ENCODE measurements around the gene MIB2. TPM values are rescaled to one million over a fixed set of nuclear protein-coding genes. Genes with fewer than 3 reads are reported as not detected.

MIB2 gene
- total RNA-seq, 4 donors from 2014 or later = 33.6 to 99.9 (median 74.6) TPM

DNA sequence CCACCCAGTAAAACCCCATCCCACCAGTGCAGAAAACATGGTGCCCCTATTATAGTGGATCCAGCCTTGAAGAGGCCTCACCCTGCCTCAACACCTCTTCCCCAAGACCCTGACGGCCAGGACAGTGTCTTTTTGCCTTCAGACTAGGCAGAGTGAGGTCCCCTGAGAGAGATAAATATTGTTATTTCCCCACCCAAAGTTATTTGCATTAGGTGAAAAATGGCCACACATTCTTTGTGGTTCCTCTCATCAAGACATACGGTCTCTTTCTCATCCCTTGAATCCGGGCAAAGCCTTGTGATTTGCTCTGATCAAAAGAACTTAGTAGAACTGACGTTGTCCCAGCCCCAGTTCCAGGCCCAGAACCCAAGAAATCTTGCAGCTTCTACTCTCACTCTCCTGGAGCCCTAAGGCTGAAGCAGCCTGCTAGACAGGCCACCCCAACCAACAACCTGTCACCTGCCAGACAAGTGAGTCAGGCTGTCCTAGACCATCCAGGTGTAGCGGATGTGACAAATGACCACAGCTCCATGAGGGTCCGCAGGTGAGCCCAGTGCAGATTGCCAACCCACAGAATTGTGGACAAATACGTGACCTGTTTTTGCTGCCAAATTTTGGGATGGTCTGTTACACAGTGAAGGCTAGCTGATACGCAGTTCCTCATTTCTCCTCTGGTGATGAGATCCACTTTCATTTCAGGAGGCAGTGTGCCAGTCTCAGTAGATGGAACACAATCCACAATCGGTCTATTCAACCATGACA is 32.5 kb upstream of the MIB2 start:
- Histone ChIP-seq H3K4me1 (no peaks in the 10 kb centered on the region), H3K36me3 (no peaks in the 10 kb centered on the region), H3K9me3 (no peaks in the 10 kb centered on the region), H3K4me3 (no peak overlapping the region), H3K27me3 (peaks cover 0 to 47% (median 0%) of the 10 kb centered on the region in 4 donors), H3K27ac (replicated peaks in 1 of 4) (no peak overlapping the region)
- no peak for DNase-seq (ENCODE audit: extremely low spot score)
- TF ChIP-seq EP300 (IDR thresholded peaks at IDR 0.05) = no peak
- TF ChIP-seq, protein P1, sequence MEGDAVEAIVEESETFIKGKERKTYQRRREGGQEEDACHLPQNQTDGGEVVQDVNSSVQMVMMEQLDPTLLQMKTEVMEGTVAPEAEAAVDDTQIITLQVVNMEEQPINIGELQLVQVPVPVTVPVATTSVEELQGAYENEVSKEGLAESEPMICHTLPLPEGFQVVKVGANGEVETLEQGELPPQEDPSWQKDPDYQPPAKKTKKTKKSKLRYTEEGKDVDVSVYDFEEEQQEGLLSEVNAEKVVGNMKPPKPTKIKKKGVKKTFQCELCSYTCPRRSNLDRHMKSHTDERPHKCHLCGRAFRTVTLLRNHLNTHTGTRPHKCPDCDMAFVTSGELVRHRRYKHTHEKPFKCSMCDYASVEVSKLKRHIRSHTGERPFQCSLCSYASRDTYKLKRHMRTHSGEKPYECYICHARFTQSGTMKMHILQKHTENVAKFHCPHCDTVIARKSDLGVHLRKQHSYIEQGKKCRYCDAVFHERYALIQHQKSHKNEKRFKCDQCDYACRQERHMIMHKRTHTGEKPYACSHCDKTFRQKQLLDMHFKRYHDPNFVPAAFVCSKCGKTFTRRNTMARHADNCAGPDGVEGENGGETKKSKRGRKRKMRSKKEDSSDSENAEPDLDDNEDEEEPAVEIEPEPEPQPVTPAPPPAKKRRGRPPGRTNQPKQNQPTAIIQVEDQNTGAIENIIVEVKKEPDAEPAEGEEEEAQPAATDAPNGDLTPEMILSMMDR (IDR thresholded peaks at IDR 0.05) = no peak
- intact Hi-C loops (cut with DNase I) = no loop called here
- 77% methylated on average over 9 of the region's 9 CpGs for WGBS

DNA sequence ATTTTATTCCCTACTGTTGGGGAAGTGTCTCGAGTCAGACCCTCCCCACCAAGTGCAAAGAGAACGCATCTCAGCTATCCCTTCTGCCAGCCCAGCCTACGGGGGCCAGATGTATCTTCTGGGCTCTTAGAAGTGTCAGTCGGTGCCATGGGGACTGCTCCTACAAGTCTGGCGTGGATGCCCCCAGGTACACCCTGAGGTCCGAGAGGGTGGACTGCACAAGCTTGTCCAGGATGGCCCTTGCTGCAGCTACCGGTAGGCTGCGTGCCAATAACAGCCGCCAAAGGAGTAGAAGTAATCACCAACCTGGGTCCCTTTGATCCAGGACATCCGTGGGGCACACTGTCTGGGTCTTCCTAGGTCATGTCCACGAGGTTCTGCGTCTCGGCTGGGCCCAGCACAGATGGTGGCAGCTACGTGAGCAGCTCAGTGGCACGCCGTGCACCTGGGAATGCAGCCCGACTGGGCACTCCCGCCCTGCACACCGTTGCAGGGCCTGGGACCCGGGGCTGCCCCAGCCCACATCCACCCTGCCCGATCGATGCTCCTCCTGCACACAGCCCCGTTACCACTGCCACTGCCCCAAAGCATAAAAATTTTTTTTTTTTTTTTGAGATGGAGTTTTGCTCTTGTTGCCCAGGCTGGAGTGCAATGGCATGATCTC is 31.8 kb upstream of the MIB2 start:
- H3K36me3 ChIP-seq = no peaks in the 10 kb centered on the region
- intact Hi-C loops (cut with DNase I) = no loop called here
- no peak overlapping the region for H3K27ac ChIP-seq (replicated peaks in 1 of 4)
- WGBS = 83% methylated on average over 18 of the region's 23 CpGs
- H3K4me3 ChIP-seq = no peak overlapping the region
- no peak for DNase-seq (ENCODE audit: extremely low spot score)
- TF ChIP-seq, protein P1 (IDR thresholded peaks at IDR 0.05) = no peak
- TF ChIP-seq POLR2AphosphoS5 (IDR thresholded peaks at IDR 0.05) (no peak), EP300 (IDR thresholded peaks at IDR 0.05) (no peak), POLR2A (IDR thresholded peaks at IDR 0.05; ENCODE audit: low read depth) (no peak)
- H3K27me3 ChIP-seq = peaks cover 0 to 52% (median 0%) of the 10 kb centered on the region in 4 donors
- no peaks in the 10 kb centered on the region for H3K4me1 ChIP-seq
- H3K9me3 ChIP-seq = no peaks in the 10 kb centered on the region

DNA sequence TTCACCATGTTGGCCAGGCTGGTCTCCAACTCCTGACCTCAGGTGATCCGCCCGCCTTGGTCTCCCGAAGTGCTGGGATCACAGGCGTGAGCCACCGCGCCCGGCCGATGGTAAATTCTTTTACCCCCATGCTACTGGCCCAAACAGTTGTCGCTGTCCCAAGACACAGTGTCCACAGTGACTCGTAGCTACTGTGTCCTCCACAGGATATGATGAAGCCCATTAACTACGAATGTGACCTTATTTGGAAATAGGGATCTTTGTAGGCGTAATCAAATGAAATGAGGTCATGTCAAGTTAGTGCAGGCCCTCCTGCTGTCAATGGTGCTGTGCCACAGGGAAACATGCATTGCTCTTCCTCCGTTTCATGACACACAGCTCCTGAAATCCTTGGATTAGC is 23.8 kb upstream of the MIB2 start:
- TF ChIP-seq POLR2AphosphoS5 (IDR thresholded peaks at IDR 0.05) (no peak), EP300 (IDR thresholded peaks at IDR 0.05) (no peak), POLR2A (IDR thresholded peaks at IDR 0.05; ENCODE audit: low read depth) (no peak)
- TF ChIP-seq, protein P1 (IDR thresholded peaks at IDR 0.05) = no peak
- Histone ChIP-seq H3K9me3 (no peaks in the 10 kb centered on the region), H3K27ac (replicated peaks in 1 of 4) (no peak overlapping the region), H3K27me3 (peaks cover 0 to 42% (median 0%) of the 10 kb centered on the region in 4 donors), H3K36me3 (no peaks in the 10 kb centered on the region), H3K4me1 (no peaks in the 10 kb centered on the region), H3K4me3 (no peak overlapping the region)
- intact Hi-C loops (cut with DNase I) = no loop called here
- WGBS = 90% methylated on average over 11 of the region's 13 CpGs
- DNase-seq (ENCODE audit: extremely low spot score) = no peak

DNA sequence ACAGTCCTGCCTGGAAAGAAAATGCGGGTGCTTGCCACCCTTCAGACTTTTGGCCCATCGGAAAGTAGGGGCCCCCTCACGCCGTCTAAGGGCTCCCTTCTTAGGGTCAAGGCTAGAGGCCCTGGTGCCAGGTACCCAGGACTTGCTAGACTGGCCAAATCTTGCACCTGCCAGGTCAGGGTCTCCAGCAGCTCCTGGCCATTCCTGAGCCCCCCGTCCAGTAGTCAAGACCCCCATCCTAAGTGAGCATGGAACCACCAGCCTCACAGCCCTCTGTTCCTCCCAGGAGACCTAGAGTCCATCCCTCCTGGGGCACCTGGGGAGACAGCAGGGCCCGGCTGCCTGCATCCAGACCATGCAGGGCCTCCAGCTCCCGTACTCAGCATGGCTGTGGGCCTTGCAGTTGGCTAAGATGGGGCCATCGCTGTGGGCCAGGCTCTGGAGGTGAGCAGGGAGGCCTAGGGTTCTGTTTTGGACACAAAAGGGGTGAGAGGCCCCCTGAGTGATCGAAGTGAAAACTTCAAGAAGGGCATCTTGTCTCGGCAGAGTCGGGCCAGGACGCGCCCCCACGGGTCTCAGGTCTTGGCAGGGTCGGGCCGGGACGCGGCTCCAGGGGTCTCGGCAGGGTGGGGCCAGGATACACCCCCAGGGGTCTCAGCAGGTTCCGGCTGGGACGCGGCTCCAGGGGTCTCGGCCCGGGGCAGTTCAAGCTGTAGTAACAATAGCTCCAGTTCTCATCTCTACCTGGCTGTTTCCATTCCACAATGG is 21.3 kb upstream of the MIB2 start:
- TF ChIP-seq EP300 (IDR thresholded peaks at IDR 0.05) (no peak), POLR2A (IDR thresholded peaks at IDR 0.05; ENCODE audit: low read depth) (no peak), POLR2AphosphoS5 (IDR thresholded peaks at IDR 0.05) (no peak)
- TF ChIP-seq, protein P1 (IDR thresholded peaks at IDR 0.05) = no peak
- DNase-seq (ENCODE audit: extremely low spot score) = no peak
- H3K36me3 ChIP-seq = no peaks in the 10 kb centered on the region
- 82% methylated on average over 13 of the region's 24 CpGs for WGBS
- H3K4me3 ChIP-seq = no peak overlapping the region
- peaks cover 9 to 20% (median 11%) of the 10 kb centered on the region in 4 donors for H3K4me1 ChIP-seq
- no peaks in the 10 kb centered on the region for H3K9me3 ChIP-seq
- intact Hi-C loops (cut with DNase I) = no loop called here
- H3K27me3 ChIP-seq = peaks cover 0 to 44% (median 8%) of the 10 kb centered on the region in 4 donors
- no peak overlapping the region for H3K27ac ChIP-seq (replicated peaks in 1 of 4)
